Measurements from ENCODE around the gene TAS1R2.

DNA sequence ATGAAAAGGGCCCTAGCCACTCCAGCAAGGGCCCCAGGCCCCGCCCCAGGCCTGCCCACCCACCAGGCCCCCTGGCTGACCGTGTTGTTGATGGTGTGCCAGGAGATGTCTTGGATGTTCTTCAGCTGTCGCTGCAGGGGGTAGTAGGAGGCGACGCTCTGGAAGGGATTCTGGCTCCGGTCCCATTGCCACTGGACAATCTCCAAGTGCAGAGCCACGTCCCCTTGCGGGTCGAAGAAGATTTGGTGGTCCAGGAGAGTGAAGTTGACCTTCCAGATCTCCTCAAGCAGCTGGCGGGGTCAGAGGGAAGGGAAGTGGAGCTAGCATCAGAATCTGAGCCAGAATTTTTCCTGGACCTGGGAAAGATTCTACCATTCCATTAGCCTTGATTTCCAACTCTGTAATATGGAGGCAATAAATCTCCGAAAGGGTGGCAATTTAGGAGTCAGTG lies 10.2 kb downstream of the TAS1R2 start:
- TF ChIP-seq, protein P1, sequence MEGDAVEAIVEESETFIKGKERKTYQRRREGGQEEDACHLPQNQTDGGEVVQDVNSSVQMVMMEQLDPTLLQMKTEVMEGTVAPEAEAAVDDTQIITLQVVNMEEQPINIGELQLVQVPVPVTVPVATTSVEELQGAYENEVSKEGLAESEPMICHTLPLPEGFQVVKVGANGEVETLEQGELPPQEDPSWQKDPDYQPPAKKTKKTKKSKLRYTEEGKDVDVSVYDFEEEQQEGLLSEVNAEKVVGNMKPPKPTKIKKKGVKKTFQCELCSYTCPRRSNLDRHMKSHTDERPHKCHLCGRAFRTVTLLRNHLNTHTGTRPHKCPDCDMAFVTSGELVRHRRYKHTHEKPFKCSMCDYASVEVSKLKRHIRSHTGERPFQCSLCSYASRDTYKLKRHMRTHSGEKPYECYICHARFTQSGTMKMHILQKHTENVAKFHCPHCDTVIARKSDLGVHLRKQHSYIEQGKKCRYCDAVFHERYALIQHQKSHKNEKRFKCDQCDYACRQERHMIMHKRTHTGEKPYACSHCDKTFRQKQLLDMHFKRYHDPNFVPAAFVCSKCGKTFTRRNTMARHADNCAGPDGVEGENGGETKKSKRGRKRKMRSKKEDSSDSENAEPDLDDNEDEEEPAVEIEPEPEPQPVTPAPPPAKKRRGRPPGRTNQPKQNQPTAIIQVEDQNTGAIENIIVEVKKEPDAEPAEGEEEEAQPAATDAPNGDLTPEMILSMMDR (IDR thresholded peaks at IDR 0.05): no peak
- no peak for TF ChIP-seq POLR2A (IDR thresholded peaks at IDR 0.05)
